ENCODE measurements around the gene AKIRIN1.
A peak's percentile ranks its signal among the peaks of the same experiment; 100 is the strongest.

GRCh38 chr1:38990738-38991637, at the start of gene AKIRIN1:
- no peak for TF ChIP-seq CREB5 (CRISPR knock-in tag; IDR thresholded peaks at IDR 0.05; ENCODE audit: low read depth)
- TF ChIP-seq CSRNP3 (CRISPR knock-in tag; IDR thresholded peaks at IDR 0.05) = no peak
- no peak for TF ChIP-seq TOX (CRISPR knock-in tag; IDR thresholded peaks at IDR 0.05; ENCODE audit: borderline replicate concordance)
- TF ChIP-seq ZFP30 (CRISPR knock-in tag; IDR thresholded peaks at IDR 0.05) = no peak
- TF ChIP-seq ISL1 (CRISPR knock-in tag; IDR thresholded peaks at IDR 0.05) = no peak
- 0 out of 2 replicates have a peak, but pooled peaks have one; percentile 39 for TF ChIP-seq ZFP3 (CRISPR knock-in tag; IDR thresholded peaks at IDR 0.05)
- TF ChIP-seq ARNTL (CRISPR knock-in tag; IDR thresholded peaks at IDR 0.05; ENCODE audit: borderline replicate concordance, low read depth) = no peak
- TF ChIP-seq ZNF8 (CRISPR knock-in tag; IDR thresholded peaks at IDR 0.05) = no peak
- no peak for TF ChIP-seq TCF4 (CRISPR knock-in tag; IDR thresholded peaks at IDR 0.05; ENCODE audit: borderline replicate concordance)

Measured in SK-N-SH treated with all-trans-retinoic acid at 6 μM for 48 hours (cell line).